GM23248 (cell line): Measurements from ENCODE around the gene OR4D5.

ENCODE experiments used
- EZH2 ChIP-seq: fragments of 200-600 bp; sonication (generic); IDR thresholded peaks from 2 replicates; pipeline ENCODE4 v1.6.1; 2018; ENCODE audit warnings: antibody characterized with exemption, mild to moderate bottlenecking; ENCODE audit not compliant: insufficient read depth, poor library complexity, severe bottlenecking
- EZH2phosphoT487 ChIP-seq: fragments of 200-600 bp; sonication (generic); IDR thresholded peaks from 2 replicates; pipeline ENCODE4 v1.6.1; 2018; ENCODE audit warnings: antibody characterized with exemption, moderate library complexity, mild to moderate bottlenecking, low read depth; ENCODE audit not compliant: insufficient read depth

DNA sequence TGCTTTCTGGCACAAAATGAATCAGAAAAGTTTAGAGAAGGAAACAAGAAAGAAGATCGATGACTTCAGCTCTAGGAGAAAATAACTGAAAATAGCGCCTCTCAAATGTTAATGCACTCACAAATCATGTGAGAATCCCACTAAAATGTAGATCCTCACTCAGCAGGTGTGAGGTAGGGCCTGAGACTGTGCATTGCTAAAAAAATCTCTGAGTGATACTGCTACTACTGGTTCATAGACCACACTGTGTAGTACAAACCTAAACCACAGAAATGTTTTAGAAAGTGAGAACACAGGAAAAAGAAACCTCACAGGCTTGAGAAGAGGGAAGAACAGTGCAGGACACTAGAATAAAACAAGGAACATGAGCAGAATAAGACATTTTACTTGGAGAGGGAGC lies 35.5 kb upstream of the OR4D5 start:
- TF ChIP-seq EZH2, result no peak
- no peak for TF ChIP-seq EZH2phosphoT487
